AG08396 (cell line): Measurements from ENCODE around the gene FBXL2.
A peak's percentile ranks its signal among the peaks of the same experiment; 100 is the strongest.
"Not testable (repeated sequence)": the region's sequence is repeated elsewhere in the genome, so short reads cannot be mapped to it uniquely, and the experiment has no call there.

Experiments
- DNase-seq: peaks from one replicate; pipeline ENCODE4 v3.0.0; 2012; ENCODE audit warnings: low spot score, mixed read lengths

FBXL2 gene

DNA sequence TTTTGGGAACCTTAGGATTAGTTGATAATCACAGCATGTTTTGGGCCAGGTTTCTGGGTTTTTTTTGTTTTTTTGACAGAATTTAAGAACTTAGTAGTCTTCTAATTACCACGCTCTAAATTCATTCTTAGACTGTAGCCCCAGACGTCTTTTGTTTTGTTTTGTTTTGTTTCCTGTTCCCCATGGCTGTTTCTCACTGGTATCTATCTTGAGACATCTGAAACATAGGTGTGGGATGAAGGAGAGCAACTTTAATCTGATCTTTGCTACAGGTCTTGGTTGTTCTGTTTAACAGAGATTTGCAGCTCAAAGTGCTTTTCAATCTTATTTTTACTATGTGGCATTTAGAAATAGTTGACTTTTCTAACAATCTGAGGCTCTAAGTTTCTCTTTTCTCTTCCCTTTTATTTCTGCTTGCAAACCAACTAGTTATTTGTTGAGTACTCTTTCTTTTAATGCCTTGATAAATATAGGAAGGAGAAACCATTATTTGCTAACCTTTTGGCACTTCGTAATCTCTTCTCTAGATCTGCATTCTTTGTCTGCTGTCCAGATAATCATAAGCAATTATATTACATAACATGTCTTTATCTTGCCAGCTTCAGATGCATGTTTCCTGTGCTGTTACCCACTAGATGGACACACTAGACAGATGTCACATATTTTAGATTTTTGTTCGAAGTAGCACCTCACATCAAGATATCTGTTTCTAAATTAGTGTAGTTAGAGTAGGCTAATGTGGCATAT is 40.9 kb downstream of the FBXL2 start:
- no peak for DNase-seq

DNA sequence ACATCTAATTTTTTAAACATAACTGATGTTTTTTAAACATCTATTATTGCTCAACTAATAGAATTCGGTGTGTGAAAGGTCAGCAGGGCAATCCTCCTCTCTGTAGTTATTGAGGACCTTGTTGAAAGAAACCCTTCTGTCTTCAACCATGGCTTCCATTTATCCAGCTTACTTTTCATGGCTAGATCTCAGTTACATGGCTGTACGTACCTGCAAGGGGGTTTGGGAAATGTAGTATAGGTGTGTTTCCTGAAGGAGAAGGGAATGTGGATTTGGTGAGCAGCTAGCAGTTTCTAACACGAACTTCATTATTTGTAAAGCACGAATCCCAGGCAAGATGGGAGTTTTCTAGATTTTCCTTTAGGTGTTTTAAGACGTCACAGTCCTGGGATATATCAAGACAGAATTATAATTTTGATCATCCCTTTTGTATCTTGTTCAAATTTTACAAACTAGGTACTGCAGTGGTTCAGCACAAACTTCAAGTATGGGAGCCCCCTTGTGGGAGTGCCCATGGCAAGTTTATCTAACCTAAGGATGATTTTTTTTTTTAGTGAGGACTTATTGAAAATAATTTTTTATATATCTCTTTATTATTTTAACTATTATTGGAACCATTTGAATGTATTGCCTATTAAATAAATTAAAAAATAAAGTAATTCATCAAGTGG is 41.6 kb downstream of the FBXL2 start:
- DNase-seq = no peak

DNA sequence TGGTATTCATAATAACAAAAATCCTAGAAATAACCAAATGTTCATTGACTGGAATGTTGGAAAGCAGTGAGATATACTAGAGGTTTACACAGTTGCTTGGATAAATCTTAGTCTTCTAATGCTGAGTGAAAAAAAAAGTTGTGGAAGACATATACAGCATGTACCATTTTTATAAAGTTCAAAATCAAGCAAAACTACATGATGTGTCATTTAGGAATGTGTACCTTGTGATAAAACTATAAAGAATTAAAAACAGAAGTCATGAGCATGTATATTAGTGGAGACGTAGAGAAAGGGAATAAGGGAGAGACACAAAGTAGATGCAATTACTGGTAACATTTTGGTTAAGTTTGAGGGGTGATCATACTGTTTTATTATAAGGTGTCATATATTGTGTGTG is 45.2 kb downstream of the FBXL2 start:
- no peak for DNase-seq

DNA sequence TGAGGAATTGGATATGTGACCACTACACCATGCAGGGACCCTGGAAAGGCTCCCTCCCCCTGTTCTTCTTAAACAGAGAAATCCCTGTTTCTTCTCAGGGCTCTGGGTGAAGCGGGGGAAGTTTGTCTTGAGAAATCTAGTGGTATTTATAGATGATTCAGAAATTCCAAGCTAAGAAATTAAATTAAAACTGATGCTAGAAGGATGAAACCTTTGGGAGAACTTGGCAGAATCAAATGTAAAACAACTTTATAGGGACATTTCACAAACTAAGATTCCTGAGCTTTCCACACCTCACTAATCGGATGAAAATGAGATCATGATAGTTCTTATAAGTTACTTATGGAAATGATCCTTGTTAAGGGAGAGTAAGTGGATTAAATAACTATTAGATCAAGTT is 54.2 kb downstream of the FBXL2 start:
- DNase-seq = peak; percentile 9

DNA sequence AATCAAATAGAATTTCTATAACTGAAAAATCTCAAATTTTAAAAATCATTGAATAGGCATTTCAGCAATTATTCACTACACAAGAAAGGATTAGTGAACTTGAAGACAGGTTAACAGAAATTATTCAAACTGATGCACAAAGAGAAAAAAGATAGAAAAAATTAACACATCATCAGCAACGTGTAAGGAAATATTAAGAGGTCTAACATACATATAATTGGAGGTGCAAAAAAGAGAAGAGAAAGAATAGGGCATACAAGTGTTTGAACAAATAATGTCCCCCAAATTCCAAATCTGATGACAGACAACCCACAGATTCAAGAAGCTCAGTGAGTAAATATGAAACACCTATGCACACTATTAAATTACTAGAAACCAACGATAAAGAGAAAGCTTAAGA is 57.1 kb downstream of the FBXL2 start:
- no peak for DNase-seq

DNA sequence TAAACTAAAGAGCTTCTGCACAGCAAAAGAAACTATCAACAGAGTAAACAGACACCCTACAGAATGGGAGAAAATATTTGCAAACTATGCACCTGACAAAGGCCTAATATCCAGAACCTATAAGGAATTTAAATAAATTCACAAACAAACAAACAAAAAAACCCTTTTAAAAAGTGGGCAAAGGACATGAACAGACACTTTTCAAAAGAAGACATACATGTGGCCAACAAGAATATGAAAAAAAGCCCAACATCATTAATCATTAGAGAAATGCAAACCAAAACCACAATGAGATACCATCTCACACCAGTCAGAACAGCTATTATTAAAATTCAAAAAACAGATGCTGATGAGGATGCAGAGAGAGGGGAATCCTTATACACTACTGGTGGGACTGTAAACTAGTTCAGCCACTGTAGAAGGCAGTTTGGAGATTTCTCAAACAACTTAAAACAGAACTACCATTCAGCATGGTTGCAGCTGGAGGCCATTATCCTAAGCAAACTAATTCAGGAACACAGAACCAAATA is 61.8 kb downstream of the FBXL2 start:
- not testable (repeated sequence) for DNase-seq

DNA sequence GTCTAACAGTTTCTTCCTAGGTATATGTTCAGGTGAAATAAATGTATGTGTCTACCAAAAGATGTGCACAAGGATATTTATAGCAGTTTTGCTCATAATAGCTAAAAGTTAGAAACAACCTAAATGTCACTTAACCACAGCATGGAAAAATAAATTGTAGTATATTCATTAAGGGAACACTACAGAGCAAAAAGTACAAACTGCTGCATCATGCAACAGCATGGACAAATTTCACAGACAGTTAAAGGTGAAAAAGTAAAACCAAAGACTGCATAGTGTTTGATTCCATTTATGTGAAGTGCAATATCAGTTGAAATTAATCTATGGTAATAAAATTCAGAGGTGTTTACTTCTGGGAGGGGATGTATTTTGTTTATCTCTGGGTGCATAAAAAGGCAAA is 62.5 kb downstream of the FBXL2 start:
- DNase-seq = no peak

DNA sequence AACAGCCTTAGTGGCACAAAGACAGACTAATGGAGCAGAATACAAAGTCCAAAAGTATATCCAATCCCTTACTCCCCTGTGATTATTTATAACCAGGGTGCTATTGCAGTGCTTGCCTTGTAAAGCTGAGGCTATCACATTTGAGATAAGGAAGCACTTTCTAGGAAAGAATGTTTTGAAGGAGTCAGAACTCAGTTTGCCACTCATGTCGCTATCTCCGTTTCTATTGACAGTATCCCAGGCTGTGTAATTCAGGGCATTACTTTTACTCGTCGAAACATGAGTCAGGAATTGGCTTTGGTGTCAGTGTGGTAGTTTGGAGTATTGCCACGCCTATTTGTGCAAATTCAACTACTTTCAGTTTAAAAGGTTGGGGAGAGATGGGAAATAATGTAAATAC is 78.4 kb downstream of the FBXL2 start:
- DNase-seq = peak; percentile 33

DNA sequence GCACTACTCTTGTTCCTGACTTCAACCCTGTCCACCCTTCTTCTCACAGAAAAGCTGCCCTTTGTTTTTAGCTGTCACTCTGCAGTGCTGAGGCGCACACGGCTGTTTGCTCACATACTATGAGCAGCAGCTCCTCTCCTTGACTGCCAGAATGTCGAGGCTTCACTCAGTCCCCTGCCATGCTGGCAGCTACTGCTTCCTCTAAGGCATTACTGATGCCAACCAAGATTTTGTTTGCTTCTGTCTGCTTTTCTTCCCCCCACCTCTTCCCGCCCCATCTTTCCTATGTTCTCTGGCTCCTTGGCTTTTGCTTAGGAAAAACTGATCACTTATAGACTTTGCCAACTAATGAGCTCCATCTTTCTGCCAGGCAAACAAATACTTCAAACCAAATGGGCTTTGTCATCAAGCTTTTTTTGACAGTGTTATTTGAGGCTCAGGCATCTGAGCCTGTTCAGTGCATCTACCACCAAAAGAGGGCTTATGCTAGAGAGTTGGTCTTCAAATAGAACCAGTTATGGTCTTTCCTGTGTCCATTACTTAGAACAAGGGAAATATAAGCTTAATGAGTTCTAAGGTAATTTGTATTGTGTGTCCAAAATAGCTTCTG is 81.0 kb downstream of the FBXL2 start:
- DNase-seq = no peak

DNA sequence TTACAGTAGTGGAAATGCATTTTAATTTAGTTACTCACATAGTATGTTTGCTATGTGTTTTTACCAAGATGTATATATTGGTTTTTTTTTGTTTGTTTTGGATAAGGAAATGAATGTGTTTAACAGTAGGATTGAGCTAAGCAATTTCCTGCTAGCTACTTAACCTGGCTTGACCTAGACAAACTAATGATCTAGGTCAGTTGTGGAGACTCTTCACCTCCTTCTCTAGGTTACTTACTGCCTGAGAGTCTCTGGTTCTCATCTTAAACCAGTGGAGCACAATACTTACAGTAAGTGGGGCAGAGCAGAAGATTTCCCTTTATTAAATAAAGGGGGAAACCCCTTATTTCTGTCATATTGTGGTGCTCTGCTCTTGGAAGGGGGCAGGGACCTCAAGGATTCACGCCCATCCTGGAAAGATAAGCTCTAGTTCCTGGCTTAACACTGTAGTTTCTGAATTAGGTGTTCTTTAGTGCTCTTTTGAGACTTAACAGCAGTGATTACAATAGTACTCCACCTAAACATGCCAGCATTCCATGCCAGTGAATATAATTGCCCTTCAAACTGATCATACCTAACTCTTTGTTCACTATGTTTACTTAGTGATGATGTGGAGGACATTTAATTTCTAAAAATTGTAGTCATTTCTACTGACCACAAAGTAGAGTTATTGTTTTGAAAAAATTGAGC is 83.0 kb downstream of the FBXL2 start:
- DNase-seq = peak; percentile 44

DNA sequence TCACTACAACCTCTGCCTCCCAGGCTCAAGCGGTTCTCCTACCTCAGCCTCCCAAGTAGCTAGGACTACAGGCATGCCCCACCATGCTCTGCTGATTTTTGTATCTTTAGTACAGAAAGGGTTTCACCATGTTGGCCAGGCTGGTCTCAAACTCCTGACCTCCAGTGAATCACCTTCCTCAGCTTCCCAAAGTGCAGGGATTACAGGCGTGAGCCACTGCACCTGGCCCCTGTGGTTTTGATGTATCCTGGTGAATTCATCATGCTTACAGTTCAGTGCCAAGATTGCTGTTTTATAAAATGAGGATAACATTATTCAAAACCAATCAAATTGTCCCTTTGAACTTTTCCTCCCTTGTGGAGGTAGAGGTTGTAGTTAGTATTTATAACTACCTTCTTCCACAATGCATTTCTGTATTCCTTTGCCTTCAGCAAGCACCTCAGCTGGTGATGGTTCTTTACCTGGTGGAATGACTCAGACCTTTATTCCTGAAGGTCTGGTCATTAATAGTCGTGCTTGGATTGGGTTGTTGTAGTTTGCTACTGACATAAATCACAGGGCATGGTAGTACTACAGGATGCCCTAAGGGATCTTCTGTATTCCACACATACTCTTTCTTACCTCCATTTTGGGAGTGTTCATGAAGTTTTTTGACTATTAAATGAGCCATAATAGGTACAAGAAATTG is 86.0 kb downstream of the FBXL2 start:
- no peak for DNase-seq

DNA sequence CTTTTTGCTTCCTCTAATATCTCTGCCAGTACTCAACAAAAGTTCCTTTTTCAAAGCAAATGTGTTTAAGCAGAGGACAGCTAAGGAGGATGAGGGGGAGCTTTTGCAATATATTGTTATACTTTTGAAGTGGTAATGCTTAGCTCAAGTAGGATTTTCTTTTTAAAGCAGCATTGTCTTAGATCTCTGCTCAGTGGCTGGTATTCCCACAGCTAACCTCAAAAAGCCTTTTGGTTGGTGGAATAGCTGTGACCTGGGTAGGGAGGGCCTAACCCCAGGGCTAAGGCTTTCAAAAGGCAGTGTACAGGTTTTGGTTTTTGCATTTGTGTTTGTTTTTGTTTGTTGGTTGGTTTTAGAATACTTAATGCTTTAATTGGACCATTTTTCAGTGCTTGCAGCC is 86.8 kb downstream of the FBXL2 start:
- no peak for DNase-seq

DNA sequence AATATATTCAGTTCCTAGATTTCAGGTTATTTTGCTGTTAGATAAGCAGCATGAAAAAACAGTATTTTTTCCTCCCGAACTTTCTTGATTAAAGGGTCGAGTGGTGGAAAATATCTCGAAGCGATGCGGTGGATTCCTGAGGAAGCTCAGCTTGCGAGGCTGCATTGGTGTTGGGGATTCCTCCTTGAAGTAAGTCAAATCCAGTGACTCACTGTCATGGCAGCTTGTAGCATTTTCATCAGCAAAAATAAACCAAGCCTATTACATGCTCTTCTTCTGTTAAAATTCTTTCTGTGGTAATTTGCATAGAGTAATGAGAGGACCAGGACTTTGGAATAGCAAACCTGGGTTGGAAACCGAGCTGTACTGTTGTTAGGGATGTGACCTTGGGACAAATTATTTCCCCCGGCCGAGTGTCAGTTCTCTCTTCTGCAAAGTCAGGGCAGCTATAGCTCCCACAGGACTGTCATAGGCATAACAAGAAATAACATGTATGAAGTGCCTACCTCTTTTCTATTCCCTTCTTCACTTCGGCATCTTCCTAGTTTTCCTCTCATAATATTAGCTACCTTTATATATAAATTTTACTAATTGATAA is 87.4 kb downstream of the FBXL2 start:
- DNase-seq = peak; percentile 20

DNA sequence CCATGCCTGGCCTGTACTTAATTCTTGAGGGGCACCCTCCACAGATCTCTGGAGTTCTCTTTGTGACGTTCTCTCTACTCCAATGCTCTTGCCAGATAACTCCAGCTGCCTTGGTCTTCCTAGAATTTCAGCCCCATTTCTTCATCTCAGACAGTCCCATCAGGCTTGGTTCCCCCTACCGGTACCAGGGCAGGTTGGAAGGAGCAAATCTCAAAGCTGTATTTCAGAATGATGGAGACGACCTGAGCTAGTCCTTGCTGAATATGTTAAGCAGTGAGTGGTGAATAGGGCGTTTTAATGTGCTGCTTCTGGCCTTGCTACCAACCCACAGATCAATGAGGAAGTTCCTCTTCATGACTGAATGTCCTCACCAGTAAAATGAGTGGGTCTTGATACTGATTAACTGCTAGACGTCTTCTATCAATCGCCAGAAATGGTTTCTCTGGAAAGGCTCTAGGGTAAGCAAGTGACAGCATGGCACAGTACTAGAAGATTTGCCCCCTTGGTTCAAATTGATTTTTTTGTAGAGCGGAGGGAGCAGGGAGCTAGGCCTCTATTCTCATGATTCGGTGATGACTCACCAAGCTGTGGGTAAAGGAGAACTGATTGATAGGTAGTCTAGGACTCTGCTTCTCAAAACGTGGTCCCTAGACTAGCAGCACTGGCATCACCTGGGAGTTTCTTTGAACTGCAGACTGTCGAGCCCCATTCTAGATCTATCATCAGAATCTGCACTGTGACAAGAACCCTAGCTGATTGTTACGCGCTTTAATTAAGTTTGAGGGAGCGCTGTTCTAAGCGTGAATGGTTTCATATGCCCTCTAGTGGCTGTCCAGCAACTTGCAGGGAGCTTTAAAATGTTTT is 95.2 kb downstream of the FBXL2 start:
- peak; percentile 31 for DNase-seq

DNA sequence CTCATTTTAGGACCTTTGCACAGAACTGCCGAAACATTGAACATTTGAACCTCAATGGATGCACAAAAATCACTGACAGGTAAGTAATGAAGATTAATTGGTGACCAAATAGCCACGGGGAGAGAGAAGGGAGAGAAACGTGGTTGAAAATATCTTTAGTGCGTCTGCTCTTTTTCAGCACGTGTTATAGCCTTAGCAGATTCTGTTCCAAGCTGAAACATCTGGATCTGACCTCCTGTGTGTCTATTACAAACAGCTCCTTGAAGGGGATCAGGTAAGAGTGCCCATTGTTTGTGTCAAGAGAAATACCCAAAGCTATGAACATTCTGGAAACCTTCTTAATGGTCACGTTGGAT is 95.8 kb downstream of the FBXL2 start:
- no peak for DNase-seq

DNA sequence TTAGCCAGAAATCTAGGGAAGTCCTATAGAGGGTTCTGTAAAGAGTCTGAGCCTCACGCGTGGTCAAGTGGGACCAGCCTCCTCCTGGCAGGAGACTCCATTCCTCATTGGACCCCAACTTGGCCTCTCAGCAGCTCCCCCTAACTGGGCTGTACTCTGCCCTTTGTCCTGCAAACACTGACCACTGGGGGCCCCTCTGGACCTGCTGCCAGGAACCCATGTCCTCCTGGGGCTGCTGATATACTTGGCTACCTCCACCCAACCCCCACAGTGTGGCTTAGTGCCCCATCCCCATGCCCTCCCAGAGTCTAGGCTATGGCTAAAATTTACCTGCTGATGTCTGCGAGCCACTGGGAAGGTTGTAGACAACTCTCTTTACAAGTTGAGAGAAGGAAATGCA is 100.2 kb downstream of the FBXL2 start:
- DNase-seq = no peak

DNA sequence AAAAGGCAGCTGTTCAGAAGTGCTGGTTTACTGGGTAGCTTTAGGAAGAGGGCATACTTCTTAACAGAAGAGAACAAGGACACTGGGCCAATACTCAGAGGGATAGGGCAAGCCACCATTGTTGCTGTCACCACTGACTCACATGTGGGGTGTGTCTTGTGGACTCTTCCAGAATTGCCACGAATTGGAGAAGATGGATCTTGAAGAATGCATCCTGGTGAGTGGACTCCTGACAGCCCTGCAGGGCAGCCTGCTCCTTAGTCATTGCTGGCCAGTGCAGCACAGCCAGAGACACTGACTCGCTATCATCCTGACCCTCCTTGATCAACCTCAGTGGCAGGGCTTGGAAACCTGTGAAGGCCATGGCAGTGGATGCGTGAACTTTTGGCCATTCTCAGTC is 100.7 kb downstream of the FBXL2 start:
- peak; percentile 55 for DNase-seq

DNA sequence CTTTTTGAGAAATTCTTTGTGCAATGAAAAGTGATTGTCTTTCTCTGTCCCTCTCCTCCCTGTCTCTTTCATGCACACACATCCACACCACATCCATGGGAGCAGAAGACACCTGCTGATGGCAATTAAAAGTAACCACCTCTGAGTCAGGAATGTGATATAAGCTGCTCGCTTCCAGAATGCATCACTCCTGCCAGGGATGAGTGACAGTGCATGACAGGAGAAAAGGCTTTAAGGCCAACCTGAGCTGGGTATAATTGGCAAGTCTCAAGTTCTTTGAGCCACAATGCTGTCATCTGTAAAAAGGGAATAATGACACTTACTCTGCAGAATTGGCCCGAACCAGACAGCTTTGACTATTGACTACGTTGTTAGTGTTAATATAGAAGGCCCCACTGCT is 103.4 kb downstream of the FBXL2 start:
- DNase-seq = no peak

DNA sequence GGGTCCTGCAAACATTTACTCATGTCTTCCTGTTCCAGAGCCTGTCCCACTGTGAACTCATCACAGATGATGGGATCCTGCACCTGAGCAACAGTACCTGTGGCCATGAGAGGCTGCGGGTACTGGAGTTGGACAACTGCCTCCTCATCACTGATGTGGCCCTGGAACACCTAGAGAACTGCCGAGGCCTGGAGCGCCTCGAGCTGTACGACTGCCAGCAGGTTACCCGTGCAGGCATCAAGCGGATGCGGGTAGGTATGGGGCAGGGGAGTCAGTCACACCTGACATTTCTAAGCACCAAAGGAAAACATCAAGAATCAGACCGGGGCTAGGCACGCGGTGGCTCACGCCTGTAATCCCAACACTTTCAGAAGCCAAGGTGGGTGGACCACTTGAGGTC is 106.7 kb downstream of the FBXL2 start:
- no peak for DNase-seq

DNA sequence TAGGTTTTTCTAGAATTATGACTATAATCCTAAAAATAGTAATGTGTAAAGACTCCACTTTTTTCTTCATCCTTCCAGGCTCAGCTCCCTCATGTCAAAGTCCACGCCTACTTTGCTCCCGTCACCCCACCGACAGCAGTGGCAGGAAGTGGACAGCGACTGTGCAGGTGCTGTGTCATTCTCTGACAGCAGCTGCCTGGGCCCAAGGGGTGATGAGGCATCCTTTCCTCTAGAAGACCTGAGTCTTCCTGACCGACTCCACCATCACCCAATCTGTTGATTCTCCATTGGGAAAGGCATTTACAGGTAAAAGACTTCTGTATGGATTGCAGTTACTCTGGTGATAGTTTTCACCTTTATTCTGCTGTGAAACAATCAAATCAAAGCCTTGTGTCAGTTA is 108.2 kb downstream of the FBXL2 start:
- DNase-seq = no peak

DNA sequence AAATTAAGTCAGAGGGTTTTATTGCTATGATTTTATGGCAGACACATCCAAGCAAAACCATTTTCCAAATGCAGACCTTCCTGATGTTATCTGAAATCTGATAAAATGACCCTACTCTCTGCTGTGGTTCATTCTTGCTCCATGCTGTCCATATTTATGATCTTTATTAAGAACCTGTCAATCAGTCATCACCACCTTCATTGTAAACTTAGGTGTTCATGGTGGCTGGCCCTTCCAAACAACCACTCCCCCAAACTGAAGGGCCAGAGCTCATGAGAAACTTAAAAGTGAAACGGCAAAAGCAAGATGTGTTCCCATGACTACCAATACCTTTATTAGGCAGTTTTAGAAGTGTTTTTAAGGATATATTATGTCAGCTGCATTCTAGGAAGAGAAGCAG is 109.4 kb downstream of the FBXL2 start:
- no peak for DNase-seq
